Middle frontal gyrus (tissue), 1 donor: Measurements from ENCODE around the gene CD4.

Source experiments
- DNase-seq: peaks from one replicate; pipeline ENCODE4 v3.0.0-alpha.2; 2015; ENCODE audit warnings: low spot score; ENCODE audit errors: extremely low spot score

Gene CD4

DNA sequence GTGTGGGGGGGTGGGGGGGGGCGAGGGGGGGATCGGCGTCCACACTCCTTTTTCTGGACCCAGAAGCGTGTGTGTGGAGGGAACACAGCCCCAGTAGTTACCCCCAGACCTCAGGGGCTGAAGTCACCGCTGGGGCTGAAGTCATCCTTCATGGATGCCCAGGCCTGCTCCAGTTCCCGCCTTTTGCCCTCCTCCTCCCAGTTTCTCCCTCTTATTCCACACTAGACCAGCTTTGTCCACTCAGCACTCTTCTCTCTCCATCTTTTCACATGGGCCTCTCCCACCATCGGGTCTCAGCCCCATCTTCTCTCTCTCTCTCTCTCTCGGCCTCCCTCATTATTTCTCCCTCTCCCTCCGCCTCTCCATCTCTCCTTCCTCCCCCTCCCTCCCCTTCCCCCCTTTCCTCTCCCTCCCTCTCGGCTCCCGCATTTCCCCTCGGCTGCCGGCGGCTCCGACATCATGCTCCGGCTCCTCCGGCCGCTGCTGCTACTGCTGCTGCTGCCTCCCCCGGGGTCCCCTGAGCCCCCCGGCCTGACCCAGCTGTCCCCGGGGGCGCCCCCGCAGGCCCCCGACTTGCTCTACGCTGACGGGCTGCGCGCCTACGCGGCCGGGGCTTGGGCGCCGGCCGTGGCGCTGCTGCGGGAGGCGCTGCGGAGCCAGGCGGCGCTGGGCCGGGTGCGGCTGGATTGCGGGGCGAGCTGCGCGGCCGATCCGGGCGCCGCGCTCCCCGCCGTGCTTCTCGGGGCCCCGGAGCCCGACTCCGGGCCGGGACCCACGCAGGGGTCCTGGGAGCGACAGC lies 38.9 kb downstream of the CD4 start, which contains the start of gene P3H3:
Gene P3H3 (plus strand): TSS at position 426 of the 799 bp plus-strand sequence. CDS start 34 bp downstream, at position 460.
- DNase-seq, result no peak

DNA sequence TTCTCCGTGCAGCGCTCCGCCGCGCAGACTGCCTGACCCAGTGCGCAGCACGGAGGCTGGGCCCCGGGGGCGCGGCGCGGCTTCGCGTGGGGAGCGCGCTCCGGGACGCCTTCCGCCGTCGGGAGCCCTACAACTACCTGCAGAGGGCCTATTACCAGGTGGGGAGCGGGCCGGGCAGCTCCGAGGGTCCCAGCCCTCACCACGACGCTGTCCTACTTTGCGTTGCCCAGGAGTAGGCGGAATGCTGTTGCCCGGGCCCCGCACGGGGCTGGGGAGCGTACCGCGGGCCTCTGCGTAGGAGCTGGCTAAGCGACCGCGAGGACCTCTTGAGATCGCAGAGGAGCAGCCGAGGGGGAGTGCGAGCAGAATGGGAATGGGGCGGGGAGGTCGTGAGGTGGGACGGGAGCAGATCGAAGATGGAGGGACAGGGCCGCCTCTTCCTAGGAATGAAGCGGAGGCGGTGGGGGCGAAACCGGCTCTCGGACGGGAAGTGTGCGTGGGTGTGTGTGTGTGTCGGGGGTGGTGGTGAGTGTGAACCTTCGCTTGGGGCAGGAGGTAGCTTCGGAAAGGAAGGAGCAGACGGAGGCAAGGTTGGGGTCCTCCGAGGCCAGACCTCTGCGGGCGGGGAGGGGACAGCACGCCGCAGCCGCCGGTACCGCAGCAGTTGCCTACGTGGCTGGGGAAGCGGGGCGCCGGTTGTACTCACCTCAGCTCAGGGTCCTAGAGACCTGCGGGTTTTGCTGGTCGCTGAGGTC lies 39.6 kb downstream of the CD4 start:
- DNase-seq, result no peak

DNA sequence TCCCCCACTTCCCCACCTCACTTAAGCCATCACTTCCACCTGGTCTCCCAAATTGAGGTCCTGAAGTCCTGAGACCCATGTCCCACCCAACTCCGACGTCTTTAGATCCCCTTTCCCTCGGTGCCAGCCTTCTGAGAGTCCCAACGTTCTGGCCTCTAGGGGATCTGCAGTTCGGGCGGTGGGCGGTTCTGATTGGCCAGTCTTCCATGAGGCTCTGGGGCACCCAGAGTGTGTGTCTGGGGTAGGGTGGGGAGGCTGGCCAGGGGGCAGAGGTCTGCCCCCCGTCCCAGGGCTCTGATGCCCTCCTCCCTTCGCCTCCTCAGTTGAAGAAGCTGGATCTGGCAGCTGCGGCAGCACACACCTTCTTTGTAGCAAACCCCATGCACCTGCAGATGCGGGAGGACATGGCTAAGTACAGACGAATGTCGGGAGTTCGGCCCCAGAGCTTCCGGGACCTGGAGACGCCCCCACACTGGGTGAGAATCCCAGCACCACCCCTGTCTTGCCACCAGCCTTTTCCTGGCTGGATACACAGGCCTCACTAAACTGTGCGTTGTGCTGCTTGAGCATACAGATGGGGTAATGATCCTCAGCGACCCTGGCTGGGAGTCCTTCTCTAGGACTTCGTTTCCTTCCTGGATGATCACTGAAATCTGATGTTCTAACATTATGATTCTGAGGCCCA lies 40.4 kb downstream of the CD4 start:
- no peak for DNase-seq

DNA sequence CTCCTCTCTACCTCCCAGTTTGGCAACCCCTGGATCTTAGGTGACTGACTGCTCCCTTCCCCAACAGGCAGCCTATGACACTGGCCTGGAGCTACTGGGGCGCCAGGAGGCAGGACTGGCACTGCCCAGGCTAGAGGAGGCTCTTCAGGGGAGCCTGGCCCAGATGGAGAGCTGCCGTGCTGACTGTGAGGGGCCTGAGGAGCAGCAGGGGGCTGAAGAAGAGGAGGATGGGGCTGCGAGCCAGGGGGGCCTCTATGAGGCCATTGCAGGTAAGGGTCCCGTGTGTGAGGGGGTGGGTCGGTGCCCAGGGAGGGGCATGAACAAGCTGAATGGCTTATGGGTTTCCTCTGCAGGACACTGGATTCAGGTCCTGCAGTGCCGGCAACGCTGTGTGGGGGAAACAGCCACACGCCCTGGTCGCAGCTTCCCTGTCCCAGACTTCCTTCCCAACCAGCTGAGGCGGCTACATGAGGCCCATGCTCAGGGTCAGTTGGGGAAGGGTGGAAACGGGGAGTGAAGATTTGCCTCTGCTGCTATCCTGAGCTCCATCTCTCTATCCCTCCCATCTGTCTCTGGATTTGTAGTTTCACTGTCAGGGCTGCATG lies 41.1 kb downstream of the CD4 start:
- DNase-seq, result no peak

DNA sequence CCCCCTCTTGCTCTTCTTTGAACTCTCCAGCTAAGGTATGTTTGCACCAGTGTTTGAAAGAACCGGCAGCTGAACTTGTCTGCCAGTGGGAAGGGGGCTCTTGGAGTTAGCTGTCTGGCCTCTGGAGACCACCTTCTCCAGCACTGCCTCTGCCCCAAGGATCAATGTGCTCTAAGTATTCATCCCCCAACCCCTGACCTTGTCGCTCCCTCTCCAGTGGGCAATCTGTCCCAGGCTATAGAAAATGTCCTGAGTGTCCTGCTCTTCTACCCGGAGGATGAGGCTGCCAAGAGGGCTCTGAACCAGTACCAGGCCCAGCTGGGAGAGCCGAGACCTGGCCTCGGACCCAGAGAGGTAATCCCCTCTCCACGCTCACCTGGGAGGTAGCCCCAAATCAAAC lies 41.7 kb downstream of the CD4 start:
- no peak for DNase-seq

GRCh38 chr12:6831450-6831995 lies 42.2 kb downstream of the CD4 start:
- DNase-seq, result no peak

DNA sequence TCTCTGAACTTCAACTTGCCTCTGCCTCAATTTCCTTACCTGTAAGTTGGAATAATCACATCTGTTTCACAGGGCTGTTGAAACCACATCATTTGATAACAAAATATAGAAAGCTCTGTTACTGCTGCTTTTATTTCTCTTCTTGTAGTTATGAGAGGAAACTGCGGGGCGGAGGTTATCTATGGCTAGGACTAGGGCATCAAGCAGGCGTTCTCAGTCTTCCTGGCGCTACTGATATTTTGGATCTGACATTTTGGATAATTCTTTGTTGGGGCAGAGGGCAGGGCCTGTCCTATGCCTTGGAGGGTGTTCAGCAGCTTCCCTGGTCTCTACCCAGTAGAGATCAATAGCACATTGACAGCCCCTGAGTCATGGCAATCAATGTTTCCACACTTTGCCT lies 42.8 kb downstream of the CD4 start:
- DNase-seq, result no peak

GRCh38 chr12:6833189-6833890 lies 44.0 kb downstream of the CD4 start:
- DNase-seq, result no peak

- no peak for DNase-seq
Observed at GRCh38 chr12:6834254-6834653, 44.9 kb downstream of the CD4 start.

DNA sequence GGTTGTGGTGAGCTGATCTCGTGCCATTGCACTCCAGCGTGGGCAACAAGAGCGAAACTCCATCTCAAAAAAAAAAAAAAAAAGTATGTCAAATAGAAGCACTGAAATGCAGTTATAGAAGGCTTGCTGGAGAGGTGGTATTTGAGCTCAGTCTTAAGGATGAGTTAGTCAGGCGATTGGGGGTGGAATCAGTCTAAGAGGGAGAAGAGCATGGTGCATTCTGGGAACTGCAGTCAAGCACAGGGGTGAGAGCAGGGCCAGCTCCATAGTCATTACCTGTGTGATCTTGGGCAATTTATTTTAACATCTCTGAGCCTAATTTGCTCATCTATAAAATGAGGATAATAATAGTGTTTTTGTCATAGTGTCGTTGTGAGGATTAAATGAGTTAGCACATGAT lies 45.5 kb downstream of the CD4 start:
- no peak for DNase-seq

DNA sequence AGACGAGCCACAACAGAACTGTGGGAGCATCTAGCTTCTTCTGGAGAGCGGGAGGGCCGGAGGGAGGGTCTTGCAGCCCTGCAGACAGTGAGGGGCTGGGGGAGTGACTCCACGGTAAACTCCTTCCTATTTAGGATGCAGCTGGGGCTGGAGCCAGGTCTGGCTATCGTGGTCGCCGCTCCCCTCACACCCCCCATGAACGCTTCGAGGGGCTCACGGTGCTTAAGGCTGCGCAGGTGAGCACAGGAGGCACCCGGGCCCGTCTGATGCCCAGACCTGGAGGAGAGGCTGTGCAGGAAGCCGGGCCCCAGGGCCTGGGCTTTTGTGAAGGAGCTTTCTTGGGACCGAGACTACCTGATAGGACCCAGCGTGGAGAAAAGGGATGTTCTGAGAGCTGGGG lies 47.5 kb downstream of the CD4 start:
- no peak for DNase-seq

DNA sequence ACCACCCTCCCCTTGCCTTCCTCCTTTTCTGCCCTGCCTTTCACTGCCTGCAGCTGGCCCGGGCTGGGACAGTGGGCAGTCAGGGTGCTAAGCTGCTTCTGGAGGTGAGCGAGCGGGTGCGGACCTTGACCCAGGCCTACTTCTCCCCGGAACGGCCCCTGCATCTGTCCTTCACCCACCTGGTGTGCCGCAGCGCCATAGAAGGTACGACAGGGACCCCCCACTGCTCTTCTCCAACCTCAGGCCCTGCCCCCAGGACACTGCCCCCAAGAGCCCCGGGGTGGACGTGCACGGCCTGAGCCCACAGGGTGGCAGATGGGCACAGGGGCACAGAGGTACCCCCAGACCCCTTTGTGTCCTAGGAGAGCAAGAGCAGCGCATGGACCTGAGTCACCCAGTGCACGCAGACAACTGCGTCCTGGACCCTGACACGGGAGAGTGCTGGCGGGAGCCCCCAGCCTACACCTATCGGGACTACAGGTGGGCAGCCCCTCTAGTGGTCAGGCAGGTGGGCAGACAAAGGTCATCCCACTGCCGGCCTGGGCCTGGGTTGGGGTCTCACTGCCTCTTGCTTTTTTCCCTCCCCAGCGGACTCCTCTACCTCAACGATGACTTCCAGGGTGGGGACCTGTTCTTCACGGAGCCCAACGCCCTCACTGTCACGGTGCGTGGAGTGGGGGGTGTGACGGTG lies 48.2 kb downstream of the CD4 start:
- no peak for DNase-seq

- no peak for DNase-seq
Observed at GRCh38 chr12:6838854-6839253, 49.5 kb downstream of the CD4 start.

- no peak for DNase-seq
Observed at GRCh38 chr12:6839482-6840201, 50.3 kb downstream of the CD4 start.

DNA sequence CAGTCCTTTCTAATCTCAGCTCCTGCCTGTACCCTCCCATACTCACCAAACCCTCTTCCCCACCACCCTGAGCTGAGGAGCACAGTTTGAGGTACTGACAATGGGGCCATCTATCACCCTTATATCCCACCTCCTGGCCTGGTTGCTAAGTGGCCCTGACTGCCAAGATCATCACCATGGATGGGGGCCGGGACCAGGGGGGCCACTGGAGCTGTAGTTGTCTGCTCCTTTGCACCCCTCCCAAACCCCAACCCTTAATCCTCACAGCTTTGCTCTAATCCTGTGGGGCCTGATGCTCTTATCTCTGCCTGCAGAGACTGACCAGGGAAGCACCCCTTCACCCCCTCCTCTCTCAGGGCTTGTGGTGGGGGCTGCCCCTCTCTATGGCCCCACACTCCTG lies 51.0 kb downstream of the CD4 start:
- no peak for DNase-seq

DNA sequence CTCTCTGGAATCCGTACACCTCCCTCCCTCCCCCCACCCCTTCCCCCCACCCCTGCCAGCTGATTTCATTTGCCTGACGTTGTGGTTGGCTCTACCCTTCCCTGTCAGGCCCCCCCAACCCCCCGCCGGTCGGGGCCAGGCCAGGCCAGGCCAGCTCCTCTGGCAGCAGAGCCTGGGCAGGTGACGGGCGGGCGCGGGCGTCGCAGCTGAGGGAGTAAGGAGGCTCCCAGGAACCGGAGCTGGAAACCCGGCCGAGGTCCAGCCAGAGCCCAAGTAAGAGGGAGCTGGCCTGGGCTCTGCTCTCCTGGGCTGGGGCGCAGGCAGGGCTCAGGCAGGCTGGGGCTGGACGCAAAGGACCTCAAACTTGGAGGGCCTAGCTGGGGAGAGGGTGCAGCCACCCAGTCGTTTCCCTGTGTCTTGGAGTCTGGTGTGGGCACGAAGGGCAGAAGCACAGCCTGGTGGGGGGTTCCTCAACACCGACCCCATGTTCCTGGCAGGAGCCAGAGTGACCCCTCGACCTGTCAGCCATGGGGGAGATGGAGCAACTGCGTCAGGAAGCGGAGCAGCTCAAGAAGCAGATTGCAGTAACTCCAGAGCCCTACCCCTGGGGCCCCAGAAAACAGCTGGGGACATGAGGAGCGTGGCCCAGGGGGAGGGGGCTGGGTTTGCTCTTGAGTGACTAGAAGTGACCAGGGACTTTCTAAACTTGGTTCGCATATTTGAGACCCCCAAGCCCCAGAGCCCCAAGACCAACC lies 51.6 kb downstream of the CD4 start, which contains the start of gene GNB3:
Gene GNB3 (plus strand): TSS at position 165 of the 755 bp plus-strand sequence. CDS start 363 bp downstream, at position 528.
- no peak for DNase-seq

- no peak for DNase-seq
Observed at GRCh38 chr12:6842075-6842474, 52.7 kb downstream of the CD4 start.

DNA sequence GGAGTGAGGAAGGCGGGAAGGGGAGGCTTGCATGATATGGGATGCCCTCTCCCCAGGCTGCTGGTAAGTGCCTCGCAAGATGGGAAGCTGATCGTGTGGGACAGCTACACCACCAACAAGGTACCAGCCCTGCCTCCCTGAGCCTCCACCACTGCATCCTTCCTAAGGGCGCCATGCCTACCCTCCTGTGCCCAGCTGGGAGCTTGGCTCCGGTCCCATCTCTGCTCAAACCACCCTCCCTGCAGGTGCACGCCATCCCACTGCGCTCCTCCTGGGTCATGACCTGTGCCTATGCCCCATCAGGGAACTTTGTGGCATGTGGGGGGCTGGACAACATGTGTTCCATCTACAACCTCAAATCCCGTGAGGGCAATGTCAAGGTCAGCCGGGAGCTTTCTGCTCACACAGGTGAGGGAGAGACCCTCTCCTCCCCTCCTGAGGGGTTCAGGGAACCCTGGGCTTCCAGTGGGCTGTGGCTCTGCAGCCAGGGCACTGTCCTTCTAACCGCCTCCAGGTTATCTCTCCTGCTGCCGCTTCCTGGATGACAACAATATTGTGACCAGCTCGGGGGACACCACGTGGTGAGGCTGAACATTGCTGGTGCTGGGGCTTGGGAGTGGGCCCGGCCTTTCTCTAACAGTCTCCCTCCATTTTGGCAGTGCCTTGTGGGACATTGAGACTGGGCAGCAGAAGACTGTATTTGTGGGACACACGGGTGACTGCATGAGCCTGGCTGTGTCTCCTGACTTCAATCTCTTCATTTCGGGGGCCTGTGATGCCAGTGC lies 54.0 kb downstream of the CD4 start:
- no peak for DNase-seq
